Erythroblast (primary cell): ENCODE data around the gene ZNRF3.

Experiments used
- GATA1 ChIP-seq: IDR thresholded peaks from 2 replicates; pipeline ENCODE4 v1.6.1; 2011; ENCODE audit warnings: low read depth, mild to moderate bottlenecking, control low read depth, low read length, moderate library complexity
- POLR2A ChIP-seq: IDR thresholded peaks from 2 replicates; pipeline ENCODE4 v1.6.1; 2011; ENCODE audit warnings: mild to moderate bottlenecking, low read length

DNA sequence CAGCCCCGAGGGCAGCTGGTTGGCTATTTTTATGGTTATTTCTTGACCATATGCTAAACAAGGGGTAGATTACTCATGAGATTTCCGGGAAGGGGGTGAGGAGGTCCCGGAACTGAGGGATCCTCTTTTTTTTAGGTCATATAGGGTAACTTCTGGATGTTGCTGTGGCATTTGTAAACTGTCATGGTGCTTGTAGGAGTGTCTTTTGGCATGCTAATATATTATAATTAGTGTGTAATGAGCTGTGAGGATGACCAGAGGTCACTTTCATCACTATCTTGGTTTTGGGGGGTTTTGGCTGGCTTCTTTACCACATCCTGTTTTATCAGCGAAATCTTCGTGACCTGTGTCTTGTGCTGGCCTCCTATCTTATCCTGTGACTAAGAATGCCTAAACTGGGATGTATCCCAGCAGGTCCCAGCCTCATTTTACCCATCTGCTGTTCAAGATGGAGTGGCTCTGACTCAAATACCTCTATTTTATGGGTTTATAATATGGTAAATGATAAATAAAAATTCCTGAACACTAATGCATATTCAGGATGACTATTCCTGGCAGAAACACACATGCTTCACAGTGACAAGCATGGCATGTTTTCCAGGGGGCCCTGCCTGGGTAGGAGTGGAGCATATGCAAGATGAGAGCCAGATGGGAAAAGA is 200.7 kb downstream of the ZNRF3 start:
- TF ChIP-seq GATA1 (no peak), POLR2A (no peak)
